Measurements from ENCODE around the gene EPB41L4A.

EPB41L4A gene

GRCh38 chr5:112379542-112380325, 39.3 kb downstream of the EPB41L4A start:
- no peak overlapping the region for H3K4me3 ChIP-seq (ENCODE audit: low read depth, low read length)
- no peak for DNase-seq (ENCODE audit: low read depth)
- no peak for TF ChIP-seq CTCF (IDR thresholded peaks at IDR 0.05; ENCODE audit: low read depth, low read length, missing control alignments)
- in situ Hi-C loops (cut with HindIII; ENCODE audit: low sequenced_read_pairs) = no loop called here

- no peak overlapping the region for H3K4me3 ChIP-seq (ENCODE audit: low read depth, low read length)
- in situ Hi-C loops (cut with HindIII; ENCODE audit: low sequenced_read_pairs) = no loop called here
- TF ChIP-seq CTCF (IDR thresholded peaks at IDR 0.05; ENCODE audit: low read depth, low read length, missing control alignments) = no peak
- no peak for DNase-seq (ENCODE audit: low read depth)
Observed at GRCh38 chr5:112374818-112375217, 44.3 kb downstream of the EPB41L4A start.

GRCh38 chr5:112374356-112374755, 44.7 kb downstream of the EPB41L4A start:
- in situ Hi-C loops (cut with HindIII; ENCODE audit: low sequenced_read_pairs) = no loop called here
- DNase-seq (ENCODE audit: low read depth) = no peak
- no peak overlapping the region for H3K4me3 ChIP-seq (ENCODE audit: low read depth, low read length)
- no peak for TF ChIP-seq CTCF (IDR thresholded peaks at IDR 0.05; ENCODE audit: low read depth, low read length, missing control alignments)

GRCh38 chr5:112373885-112374284, 45.2 kb downstream of the EPB41L4A start:
- DNase-seq (ENCODE audit: low read depth) = no peak
- no peak overlapping the region for H3K4me3 ChIP-seq (ENCODE audit: low read depth, low read length)
- no peak for TF ChIP-seq CTCF (IDR thresholded peaks at IDR 0.05; ENCODE audit: low read depth, low read length, missing control alignments)
- in situ Hi-C loops (cut with HindIII; ENCODE audit: low sequenced_read_pairs) = no loop called here

- no peak for DNase-seq (ENCODE audit: low read depth)
- in situ Hi-C loops (cut with HindIII; ENCODE audit: low sequenced_read_pairs) = no loop called here
Observed at GRCh38 chr5:112372543-112372942, 46.5 kb downstream of the EPB41L4A start.

GRCh38 chr5:112371067-112371466, 48.0 kb downstream of the EPB41L4A start:
- TF ChIP-seq CTCF (IDR thresholded peaks at IDR 0.05; ENCODE audit: low read depth, low read length, missing control alignments) = no peak
- DNase-seq (ENCODE audit: low read depth) = no peak
- in situ Hi-C loops (cut with HindIII; ENCODE audit: low sequenced_read_pairs) = no loop called here
- H3K4me3 ChIP-seq (ENCODE audit: low read depth, low read length) = no peak overlapping the region

More at GRCh38 chr5:112372543-112372942, 46.5 kb downstream of the EPB41L4A start:
- no peak overlapping the region for H3K4me3 ChIP-seq (ENCODE audit: low read depth, low read length)
- TF ChIP-seq CTCF (IDR thresholded peaks at IDR 0.05; ENCODE audit: low read depth, low read length, missing control alignments) = no peak

Data from astrocyte of the cerebellum (primary cell).